HG02623 (cell line): ENCODE data around the gene INPP5A.
"Not testable (repeated sequence)": the region's sequence is repeated elsewhere in the genome, so short reads cannot be mapped to it uniquely, and the experiment has no call there.

Experiments
- ATAC-seq: cut with Tn5 transposase; IDR thresholded peaks from one replicate; pipeline ENCODE4 v1.9.1; 2021; ENCODE audit warnings: moderate library complexity; ENCODE audit not compliant: unreplicated experiment

Gene INPP5A

GRCh38 chr10:132546567-132547420 lies 9.2 kb downstream of the INPP5A start:
- ATAC-seq, result no peak

GRCh38 chr10:132547421-132547861 lies 9.9 kb downstream of the INPP5A start:
- ATAC-seq, result no peak

GRCh38 chr10:132548106-132548823 lies 10.7 kb downstream of the INPP5A start:
- no peak for ATAC-seq

- no peak for ATAC-seq
Observed at GRCh38 chr10:132548869-132549268, 11.3 kb downstream of the INPP5A start.

GRCh38 chr10:132549371-132549770 lies 11.8 kb downstream of the INPP5A start:
- ATAC-seq, result no peak

- ATAC-seq, result no peak
Observed at GRCh38 chr10:132550366-132551092, 12.9 kb downstream of the INPP5A start.

- peak; percentile 61 for ATAC-seq
Observed at GRCh38 chr10:132551093-132551807, 13.7 kb downstream of the INPP5A start.

- ATAC-seq, result peak; percentile 21
Observed at GRCh38 chr10:132551808-132552130, 14.2 kb downstream of the INPP5A start.

GRCh38 chr10:132552635-132553034 lies 15.0 kb downstream of the INPP5A start:
- ATAC-seq, result not testable (repeated sequence)

GRCh38 chr10:132553568-132553967 lies 16.0 kb downstream of the INPP5A start:
- not testable (repeated sequence) for ATAC-seq

- no peak for ATAC-seq
Observed at GRCh38 chr10:132554053-132554990, 16.7 kb downstream of the INPP5A start.

- ATAC-seq, result no peak
Observed at GRCh38 chr10:132554991-132555647, 17.5 kb downstream of the INPP5A start.

- no peak for ATAC-seq
Observed at GRCh38 chr10:132555648-132556575, 18.3 kb downstream of the INPP5A start.

- ATAC-seq, result no peak
Observed at GRCh38 chr10:132556994-132557441, 19.4 kb downstream of the INPP5A start.

GRCh38 chr10:132557696-132558515 lies 20.3 kb downstream of the INPP5A start:
- no peak for ATAC-seq

- no peak for ATAC-seq
Observed at GRCh38 chr10:132558516-132559413, 21.2 kb downstream of the INPP5A start.
